Measurements from ENCODE around the gene GPR62.
"Not testable (repeated sequence)": the region's sequence is repeated elsewhere in the genome, so short reads cannot be mapped to it uniquely, and the experiment has no call there.

GPR62 gene

GRCh38 chr3:51987568-51987967 lies 32.4 kb downstream of the GPR62 start:
- TF ChIP-seq, protein P1, sequence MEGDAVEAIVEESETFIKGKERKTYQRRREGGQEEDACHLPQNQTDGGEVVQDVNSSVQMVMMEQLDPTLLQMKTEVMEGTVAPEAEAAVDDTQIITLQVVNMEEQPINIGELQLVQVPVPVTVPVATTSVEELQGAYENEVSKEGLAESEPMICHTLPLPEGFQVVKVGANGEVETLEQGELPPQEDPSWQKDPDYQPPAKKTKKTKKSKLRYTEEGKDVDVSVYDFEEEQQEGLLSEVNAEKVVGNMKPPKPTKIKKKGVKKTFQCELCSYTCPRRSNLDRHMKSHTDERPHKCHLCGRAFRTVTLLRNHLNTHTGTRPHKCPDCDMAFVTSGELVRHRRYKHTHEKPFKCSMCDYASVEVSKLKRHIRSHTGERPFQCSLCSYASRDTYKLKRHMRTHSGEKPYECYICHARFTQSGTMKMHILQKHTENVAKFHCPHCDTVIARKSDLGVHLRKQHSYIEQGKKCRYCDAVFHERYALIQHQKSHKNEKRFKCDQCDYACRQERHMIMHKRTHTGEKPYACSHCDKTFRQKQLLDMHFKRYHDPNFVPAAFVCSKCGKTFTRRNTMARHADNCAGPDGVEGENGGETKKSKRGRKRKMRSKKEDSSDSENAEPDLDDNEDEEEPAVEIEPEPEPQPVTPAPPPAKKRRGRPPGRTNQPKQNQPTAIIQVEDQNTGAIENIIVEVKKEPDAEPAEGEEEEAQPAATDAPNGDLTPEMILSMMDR (conservative IDR thresholded peaks at IDR 0.05; ENCODE audit: low read length): no peak
- DNase-seq (ENCODE audit: low read depth): no peak

DNA sequence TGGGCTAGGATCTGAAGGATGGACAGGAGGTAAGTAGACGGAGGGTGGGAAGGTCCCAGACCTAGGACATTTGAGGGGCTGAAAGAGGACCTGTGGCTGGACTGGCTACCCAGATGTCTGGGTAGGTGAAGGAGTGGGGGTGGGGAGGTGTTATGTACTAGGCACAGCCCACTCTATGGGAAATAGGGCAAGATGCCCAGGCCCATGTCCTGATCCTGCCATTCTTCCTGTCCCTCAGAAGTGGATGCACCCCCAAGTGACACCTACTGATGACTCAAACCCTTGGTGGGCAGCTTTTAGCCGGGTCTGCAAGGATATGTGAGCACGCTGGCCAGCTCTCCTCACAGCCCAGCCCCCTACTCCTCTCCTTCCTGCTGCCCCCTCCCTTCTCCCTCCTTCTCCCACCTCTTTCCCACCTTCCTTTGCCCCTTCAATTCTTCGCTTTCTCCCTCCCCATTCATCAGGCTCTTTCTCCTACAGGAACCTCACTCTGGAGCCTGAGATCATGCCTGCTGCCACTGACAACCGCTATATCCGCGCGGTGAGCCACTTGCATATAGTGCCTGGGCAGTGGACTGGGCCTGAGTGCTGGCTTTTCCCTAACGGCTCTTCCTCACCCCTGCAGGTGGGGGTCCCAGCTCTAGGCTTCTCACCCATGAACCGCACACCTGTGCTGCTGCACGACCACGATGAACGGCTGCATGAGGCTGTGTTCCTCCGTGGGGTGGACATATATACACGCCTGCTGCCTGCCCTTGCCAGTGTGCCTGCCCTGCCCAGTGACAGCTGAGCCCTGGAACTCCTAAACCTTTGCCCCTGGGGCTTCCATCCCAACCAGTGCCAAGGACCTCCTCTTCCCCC lies 33.3 kb downstream of the GPR62 start:
- DNase-seq (ENCODE audit: low read depth): no peak
- TF ChIP-seq, protein P1 (conservative IDR thresholded peaks at IDR 0.05; ENCODE audit: low read length): no peak
- no peak overlapping the region for H3K4me3 ChIP-seq (ENCODE audit: low read length)

More at GRCh38 chr3:51987568-51987967, 32.4 kb downstream of the GPR62 start:
- H3K4me3 ChIP-seq (ENCODE audit: low read length): no peak overlapping the region

DNA sequence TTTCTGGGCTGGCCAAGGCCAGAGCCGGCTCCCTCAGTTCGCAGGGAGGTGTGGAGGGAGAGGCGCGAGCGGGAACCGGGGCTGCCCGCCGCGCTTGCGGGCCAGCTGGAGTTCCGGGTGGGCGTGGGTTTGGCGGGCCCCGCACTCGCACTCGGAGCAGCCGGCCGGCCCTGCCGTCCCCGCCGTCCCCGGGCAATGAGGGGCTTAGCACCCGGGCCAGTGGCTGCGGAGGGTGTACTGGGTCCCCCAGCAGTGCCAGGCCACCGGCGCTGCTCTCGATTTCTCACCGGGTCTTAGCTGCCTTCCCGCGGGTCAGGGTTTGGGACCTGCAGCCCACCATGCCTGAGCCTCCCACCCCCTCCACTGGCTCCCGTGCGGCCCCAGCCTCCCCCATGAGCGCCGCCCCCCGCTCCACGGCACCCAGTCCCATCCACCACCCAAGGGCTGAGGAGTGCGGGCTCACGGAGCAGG lies 35.4 kb downstream of the GPR62 start:
- not testable (repeated sequence) for H3K4me3 ChIP-seq (ENCODE audit: low read length); DNase-seq (ENCODE audit: low read depth)

- no peak overlapping the region for H3K4me3 ChIP-seq (ENCODE audit: low read length)
- no peak for DNase-seq (ENCODE audit: low read depth)
- TF ChIP-seq, protein P1 (conservative IDR thresholded peaks at IDR 0.05; ENCODE audit: low read length): no peak
Observed at GRCh38 chr3:51992017-51992682, 37.0 kb downstream of the GPR62 start.

GRCh38 chr3:51993657-51994056 lies 38.5 kb downstream of the GPR62 start:
- not testable (repeated sequence) for H3K4me3 ChIP-seq (ENCODE audit: low read length); DNase-seq (ENCODE audit: low read depth)

GRCh38 chr3:51994530-51994929 lies 39.3 kb downstream of the GPR62 start:
- DNase-seq (ENCODE audit: low read depth): no peak
- H3K4me3 ChIP-seq (ENCODE audit: low read length): peak overlapping the region; percentile 99
- TF ChIP-seq, protein P1 (conservative IDR thresholded peaks at IDR 0.05; ENCODE audit: low read length): no peak

GRCh38 chr3:51995346-51996163 lies 40.4 kb downstream of the GPR62 start, which contains the start of gene RPL29:
Gene RPL29, minus strand, starts transcription at chr3:51995895. Its CDS starts 434 bp downstream, at chr3:51995461.
- TF ChIP-seq, protein P1 (conservative IDR thresholded peaks at IDR 0.05; ENCODE audit: low read length): peak; percentile 17; the same call in 1 of the 2 replicates
- peak within 1 kb of the TSS; percentile 99 for H3K4me3 ChIP-seq (ENCODE audit: low read length)
- DNase-seq (ENCODE audit: low read depth): peak; percentile 95
